HG02588 (cell line): Measurements from ENCODE around the gene RGS4.
"Not testable (repeated sequence)": the region's sequence is repeated elsewhere in the genome, so short reads cannot be mapped to it uniquely, and the experiment has no call there.

Source experiments
- ATAC-seq: cut with Tn5 transposase; IDR thresholded peaks from one replicate; pipeline ENCODE4 v1.9.1; 2021; ENCODE audit warnings: mild to moderate bottlenecking, moderate library complexity; ENCODE audit not compliant: unreplicated experiment

The RGS4 gene

DNA sequence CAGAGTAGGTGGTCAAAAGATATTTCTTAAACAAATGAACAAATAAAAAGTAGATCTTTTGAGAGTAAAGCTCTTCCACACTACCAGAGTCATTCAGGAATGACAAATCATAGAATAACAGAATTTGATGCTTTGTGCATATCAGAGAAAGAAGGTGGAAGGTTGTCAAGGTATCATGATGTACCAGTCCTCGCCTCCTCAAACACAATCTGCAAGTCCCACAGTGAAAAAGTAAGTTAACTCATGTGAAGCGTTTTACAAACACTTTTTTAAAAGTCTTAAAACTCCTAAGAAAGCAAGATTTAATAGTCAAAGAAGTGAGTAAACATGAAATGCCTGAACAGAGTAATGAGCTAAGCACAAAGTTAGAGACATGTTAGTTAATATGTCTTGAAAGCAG, 2.5 kb upstream of the RGS4 start:
- no peak for ATAC-seq

DNA sequence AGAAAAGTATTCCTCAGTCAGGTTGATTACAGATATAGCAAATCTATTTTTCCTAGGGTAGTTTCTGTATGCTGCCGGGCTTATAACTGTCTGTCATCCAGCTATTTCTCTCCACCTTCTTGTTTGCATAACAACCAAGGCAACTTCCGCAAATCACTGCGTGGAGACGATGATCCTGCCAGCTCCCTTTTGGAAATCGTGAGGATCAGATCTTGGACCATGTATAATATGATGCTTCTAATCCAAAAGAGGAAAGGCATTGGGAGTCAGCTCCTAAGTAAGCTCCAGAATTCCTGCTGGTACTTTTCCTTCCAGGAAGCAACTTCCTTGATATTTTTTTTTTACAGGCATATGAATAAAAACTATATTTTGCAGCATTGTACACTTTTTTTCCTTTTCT, 445 bp upstream of the RGS4 start:
- ATAC-seq = no peak

DNA sequence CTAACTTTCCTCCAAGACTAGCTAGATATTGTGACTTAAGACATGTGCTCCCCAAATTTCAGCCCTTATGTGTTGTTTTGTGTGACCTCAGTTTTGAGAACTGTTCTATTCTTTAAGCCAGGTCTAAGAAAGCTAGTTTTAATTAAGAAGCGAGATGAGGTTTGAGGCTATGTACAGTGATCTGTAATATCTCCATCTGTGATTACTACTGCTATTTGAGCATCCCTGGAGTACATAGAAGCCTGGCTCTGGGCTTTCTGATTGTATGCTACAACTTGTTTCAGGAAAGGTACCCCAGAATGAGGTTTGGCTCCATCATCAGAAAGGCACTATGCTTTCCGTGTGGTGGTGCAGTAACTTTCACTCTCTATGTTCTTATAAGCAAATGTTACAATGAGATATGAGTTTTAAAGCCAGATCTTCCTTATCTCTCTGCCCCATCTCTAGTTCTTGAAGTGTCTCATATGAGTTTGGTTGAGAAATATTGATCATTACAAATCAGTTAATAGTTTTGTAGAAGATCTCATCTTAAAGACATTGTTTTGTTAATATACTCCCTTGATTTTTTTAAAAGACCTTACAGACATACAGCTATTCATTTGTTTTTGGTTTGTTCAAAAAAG, 605 bp downstream of the RGS4 start:
- no peak for ATAC-seq

DNA sequence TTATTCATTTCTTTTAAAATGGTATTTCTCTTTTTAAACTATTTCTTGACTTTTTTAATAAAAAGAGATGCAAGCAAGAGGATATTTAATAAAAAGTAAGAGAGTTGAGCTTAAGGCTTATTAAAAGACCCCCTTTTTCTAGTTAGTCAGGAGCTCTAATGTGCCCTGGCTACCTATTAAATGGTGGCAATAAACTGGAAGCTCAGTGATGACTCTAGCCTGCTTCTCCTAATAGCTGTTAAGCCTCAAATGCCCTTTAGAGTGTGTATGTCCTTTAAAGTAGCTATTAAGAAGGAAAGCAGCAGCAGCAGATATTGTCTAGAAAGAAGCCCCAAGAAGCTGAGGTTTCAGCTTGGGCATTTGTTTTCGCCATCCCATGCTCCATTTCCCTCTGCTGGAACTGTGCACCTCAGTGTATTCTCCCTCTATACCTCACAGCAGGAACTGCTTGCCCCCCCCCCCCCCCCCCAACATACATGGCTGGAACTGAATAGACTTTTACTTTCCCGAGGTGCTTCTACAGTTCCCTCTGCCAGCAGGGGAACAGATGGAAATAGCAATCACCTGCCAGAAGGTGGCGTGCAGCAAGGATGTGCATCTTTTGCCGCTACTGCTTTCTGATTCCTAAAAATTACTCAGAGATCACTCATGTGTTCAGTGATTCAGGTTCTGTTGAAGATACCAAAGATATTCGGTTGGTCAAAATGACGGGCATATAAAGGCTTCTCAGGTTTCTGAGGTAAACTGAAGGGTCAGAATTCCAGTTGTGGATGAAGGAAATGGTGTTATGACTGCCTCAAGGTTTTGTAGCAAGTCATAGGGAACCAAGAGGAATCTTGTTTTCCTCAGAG, 2.5 kb downstream of the RGS4 start:
- peak; percentile 54 for ATAC-seq

DNA sequence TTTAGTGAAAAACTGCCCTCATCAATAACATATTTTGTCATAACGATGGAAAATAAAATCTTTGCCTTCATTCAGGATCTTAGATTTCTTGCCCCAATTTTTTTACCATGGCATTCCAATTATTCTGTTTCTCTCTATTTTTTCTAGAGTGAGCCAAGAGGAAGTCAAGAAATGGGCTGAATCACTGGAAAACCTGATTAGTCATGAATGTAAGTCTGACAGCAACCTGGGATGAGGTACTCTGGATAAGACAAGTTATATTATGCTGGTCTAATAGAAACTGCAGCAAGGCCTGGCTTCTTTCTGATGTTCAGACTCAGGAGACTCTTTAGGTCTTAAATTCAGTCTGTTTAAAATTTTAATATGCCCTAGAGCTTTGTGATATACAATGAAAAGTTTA, 3.5 kb downstream of the RGS4 start:
- ATAC-seq = no peak

DNA sequence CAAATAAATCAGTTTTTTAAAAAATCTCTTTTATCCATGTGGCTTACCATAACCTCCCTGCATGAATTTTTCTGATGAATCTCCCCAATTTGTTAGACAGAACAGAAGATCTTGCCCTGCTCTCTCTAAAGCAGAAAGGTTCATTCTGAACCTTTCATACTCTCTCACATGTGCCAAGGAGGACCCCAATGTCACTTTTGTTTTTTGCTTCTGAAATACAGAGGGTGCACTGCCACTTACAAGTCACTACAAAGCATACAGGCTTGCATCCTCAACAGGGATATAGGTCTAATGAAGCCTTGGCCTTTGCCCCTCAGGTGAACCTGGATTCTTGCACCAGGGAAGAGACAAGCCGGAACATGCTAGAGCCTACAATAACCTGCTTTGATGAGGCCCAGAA, 4.8 kb downstream of the RGS4 start:
- ATAC-seq = no peak

DNA sequence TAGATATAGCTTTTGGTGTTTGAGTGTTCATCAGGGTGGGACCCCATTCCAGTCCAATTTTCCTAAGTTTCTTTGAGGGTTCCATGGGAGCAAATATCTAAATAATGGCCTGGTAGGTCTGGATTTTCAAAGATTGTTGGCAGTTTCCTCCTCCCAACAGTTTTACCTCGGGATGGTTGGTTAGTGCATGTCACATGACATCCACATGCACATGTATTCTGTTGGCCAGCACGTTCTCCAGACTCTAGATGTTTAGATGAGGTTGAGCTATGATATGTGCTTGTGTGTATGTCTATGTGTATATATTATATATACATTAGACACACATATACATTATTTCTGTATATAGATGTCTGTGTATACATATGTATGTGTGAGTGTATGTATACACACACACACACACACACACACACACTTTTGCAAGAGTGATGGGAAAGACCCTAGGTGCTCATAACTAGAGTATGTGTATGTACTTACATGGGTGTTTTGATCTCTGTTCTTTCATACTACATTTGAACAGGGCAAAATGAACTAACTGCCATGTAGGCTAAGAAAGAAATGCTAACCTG, 5.6 kb downstream of the RGS4 start:
- ATAC-seq = no peak

DNA sequence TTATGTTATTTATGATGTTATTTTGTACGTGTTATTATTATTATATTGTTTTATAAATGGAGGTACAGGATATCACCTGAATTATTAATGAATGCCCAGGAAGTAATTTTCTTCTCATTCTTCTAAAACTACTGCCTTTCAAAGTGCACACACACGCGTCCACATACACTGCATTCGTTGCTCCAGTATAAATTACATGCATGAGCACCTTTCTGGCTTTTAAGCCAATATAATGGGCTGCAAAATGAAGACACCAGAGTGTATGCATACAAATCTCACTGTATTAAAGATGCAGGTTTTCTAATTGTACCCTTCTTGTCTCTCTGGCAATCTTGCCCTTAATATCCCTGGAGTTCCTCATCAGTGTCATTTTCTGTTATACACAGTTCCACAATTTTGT, 6.9 kb downstream of the RGS4 start:
- no peak for ATAC-seq

DNA sequence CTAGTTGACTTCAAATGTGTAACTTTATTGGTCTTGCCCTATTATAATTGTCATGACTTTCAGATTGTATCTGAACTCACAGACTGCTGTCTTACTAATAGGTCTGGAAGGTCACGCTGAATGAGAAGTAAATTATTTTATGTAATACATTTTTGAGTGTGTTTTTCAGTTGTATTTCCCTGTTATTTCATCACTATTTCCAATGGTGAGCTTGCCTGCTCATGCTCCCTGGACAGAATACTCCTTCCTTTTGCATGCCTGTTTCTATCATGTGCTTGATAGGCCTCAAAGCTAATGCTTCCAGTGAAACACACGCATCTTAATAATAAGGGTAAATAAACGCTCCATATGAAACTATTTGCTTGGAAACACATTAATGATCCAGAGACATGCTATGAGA, 7.3 kb downstream of the RGS4 start:
- ATAC-seq = no peak

DNA sequence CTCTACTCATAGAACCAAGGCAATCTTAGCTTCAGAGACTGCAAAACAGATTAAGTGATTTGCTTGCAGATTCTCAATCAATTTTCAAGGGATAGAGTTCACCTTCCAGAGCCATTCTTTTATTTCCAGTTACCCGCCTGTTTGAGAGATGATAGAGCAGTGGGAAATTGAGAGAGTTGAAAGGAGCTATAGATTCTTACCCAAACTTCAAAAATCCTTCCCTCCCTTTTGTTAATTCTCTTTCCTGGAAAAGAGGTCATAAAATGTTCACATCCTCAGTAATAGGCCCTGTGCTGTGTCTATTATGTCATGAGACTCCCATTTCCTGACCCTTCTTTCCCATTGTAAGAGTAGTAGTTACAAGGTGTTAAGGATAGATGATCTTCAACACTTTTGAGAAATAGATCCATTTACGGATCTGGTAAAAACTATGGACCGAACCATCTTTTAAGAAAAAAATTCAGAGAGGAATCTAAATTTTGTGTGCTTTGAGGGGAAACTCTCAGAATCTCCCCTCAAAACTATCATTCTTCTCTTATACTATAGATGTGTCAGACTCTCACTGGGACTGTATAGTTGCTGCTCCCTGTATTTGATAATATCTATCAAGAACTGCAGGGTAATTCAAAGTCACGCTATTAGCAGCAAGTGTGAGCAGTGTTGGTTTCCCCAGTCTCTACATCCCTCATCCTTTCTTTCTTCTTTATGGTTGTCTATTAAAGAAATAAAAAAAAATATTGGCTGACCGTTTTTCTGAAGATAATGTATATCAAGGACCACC, 8.0 kb downstream of the RGS4 start:
- no peak for ATAC-seq

DNA sequence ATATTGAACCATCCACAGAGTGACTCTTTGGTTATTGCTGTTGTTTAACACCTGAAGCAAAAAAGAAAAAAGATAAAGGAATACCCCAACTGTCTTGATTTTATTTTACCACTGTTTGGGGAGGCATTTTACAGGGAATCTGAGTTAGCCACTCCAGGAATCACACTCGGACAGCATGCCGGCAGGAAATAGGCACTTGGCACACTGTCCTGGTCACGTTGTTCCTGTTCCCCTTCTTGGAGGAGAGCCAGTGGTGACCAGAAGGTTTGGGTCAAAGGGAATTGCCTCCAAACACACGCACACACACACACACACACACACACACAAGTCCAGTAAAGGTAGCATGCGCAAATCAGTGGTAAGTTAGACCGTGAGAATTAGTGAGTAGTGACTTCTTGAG, 13.8 kb downstream of the RGS4 start:
- no peak for ATAC-seq

DNA sequence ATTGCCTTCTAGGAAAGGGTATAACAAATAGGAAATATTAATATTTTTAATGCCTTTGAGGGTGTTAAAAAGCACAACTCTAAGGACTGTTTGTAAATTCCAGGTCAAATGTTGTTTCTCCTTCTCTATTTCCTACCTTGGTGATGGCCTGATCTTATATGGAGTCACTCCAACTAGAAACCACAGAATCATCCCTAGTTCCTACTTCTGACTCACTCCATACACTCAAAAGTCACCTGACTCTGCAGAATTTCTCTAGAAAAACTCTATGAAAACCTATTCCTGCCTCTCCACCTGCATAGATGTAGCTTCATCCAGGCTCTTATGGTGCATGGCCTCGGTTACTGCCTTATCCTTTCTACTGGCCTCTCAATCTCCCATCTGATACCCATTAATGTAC, 14.5 kb downstream of the RGS4 start:
- no peak for ATAC-seq

DNA sequence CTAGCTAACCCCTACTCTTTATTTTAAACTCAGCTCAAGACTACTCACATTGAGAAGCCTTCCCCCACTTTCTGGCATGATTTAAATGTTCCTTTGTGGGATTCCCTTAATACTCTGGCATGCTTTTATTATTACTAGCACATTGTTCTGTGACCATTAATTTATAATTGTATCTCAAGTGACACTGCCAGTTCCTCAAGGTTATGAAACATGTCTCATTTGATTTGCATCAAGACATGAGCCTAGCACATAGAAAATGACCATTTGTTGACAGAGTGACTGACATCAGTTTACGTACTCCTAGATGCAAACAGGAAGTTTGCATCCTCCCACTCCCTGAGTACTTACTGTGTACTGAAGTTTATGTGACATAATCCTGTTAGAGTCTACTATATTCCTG, 15.2 kb downstream of the RGS4 start:
- no peak for ATAC-seq

DNA sequence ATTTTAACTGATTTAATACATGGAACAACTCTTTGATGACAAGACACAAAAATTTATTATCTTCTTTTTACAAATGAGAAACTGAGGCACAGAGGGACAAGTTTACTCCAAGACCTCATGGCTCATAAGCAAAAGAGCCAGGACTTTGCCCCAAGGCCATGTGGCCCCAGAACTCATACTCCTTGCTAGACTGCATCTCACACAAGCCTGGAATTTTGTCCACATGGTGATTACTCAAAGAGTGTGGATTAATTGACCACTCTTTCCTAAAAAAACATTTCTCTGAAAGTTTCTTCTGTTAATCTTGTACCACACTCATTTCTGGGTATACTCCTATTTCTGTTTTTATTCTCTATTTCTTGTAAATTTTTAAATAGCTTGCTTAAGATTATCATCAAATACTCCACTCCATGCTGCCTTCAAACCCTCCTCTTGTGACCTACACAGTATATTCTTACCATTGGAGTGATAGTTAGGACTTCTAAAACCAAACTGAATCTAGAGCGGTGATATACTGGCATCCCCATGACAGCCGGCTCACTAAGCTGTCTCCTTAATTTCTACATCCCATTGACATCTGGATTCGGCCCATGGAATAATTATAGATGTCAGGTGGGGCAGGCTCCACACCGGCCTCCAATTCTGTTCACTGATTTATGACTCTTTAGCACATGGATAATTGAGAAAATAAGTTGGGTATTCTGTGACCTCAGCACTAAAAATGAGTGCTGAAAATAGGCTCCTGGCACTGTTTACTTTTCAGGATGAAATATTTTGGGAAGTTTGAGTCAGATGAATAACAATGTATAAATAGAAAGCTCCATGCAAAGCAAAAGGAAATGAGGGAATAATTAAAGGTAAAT, 16.1 kb downstream of the RGS4 start:
- ATAC-seq = no peak

DNA sequence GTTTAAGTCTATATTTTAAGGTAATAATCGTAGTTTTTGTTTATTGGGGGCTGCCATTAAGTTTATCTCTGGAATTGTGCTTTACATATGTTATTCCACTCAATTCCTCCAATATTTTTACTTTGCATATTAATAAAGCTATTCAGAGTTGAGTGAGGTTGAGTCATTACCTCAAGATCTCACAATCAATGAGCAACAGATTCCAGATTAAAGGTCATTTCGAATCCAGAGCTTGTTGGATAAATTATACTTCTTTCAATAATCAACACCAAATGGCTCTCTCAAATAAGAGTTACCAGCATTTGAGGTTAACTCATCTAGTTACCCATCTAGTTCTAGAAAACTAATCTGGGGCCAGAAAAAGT, 16.7 kb downstream of the RGS4 start:
- no peak for ATAC-seq

DNA sequence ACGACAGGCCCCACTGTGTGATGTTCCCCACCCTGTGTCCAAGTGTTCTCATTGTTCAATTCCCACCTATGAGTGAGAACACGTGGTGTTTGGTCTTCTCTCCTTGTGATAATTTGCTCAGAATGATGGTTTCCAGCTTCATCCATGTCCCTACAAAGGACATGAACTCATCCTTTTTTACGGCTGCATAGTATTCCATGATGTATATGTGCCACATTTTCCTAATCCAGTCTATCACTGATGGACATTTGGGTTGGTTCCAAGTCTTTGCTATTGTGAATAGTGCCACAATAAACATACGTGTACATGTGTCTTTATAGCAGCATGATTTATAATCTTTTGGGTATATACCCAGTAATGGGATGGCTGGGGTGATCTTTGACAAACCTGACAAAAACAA, 20.0 kb downstream of the RGS4 start:
- not testable (repeated sequence) for ATAC-seq

DNA sequence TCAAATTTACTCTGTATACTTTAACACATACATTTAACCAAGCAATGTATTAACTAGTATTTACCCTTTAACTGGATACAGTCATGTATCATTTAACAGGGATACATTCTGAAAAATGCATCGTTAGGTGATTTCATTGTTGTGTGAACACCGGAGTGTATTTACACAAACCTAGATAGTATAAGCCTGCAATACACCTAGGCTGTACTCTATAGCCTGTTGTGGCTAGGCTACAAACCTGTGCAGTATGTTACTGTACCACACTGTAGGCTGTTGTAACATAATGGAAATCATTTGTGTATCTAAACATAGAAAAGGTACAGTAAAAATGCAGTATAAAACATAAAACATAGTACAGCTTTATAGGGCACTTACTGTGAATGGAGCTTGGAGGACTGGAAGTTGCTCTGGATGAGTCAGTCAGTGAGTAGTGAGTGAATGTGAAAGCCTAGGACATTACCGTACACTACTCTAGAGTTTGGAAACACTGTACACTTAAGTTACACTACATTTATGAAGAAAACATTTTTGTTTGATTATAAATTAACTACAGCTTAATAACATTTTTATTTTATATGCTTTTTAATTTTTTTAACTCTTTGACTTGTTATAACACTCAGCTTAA, 21.3 kb downstream of the RGS4 start:
- ATAC-seq = no peak

DNA sequence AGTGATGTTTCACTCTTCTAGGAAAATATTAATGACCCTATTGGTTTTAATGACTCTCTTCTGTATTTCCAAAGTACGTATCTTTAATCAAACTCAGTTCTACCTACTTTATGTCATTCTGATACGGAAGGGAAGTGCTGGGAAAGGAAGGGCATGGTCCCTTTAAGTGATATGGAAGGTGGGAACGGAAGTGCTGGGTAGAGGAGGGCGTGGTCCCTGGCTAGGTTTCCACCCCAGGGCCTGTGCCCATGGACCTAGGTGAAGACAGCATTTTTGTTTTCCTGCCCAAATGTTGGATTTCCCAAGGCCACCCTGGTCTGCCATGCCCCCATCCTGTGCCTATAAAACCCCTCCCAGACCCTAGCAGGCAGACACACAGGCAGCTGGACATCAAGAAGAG, 24.0 kb downstream of the RGS4 start:
- no peak for ATAC-seq

DNA sequence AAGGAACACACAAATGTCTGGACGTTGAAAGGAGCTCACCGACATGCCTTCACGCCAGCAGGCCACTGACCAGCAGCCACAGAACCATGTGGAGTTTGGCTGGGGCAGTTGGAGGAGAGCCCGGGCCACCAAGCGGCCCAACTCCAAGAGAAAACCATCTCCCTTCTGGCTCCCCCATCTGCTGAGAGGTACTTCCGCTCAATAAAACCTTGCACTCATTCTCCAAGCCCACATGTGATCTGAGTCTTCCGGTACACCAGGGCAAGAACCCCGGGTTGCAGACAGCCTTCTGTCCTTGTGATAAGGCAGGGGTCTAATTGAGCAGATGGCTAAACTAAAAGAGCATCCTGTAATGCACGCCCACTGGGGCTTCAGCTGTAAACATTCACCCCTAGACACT, 24.4 kb downstream of the RGS4 start:
- ATAC-seq = no peak

DNA sequence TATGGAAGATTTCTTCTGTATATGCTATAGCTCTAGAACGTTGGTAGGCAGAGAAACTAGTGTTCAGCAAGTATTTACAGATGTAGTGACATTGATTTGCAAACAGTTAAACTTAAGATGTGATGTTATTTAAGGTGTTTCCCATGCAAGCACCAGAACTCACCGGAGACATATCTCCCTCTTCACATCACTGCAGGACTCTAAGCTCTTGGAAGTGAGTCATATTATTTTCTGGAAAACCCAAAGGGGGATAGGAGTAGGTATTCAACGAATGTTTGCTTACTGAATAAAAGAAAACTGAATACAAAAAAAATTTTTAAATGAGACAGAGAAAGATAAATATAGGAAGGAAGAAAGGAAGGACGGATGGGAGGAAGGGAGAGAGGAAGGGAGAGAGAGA, 25.0 kb downstream of the RGS4 start:
- ATAC-seq = no peak
